GM12872 (cell line): ENCODE data around the gene OR4D11.

Experiments used
- CTCF ChIP-seq: IDR thresholded peaks from 3 replicates; pipeline ENCODE4 v1.5.1; 2011; ENCODE audit warnings: low read depth, mild to moderate bottlenecking, low read length, moderate library complexity; ENCODE audit not compliant: insufficient read depth

Gene OR4D11

GRCh38 chr11:59503276-59503675, at the start of gene OR4D11:
Gene OR4D11, plus strand, starts transcription at chr11:59503576. Its CDS starts 0 bp downstream, at chr11:59503576.
- no peak for TF ChIP-seq CTCF

- TF ChIP-seq CTCF, result no peak
These were observed 46.7 kb upstream of the OR4D11 start, which contains the start of gene OR4D6 for GRCh38 chr11:59456661-59457060. Gene OR4D6, plus strand, starts transcription at chr11:59456961. Its CDS starts 0 bp downstream, at chr11:59456961.

- TF ChIP-seq CTCF, result no peak
These were observed 43.5 kb upstream of the OR4D11 start for GRCh38 chr11:59459916-59460315.

- TF ChIP-seq CTCF, result no peak
These were observed 40.2 kb upstream of the OR4D11 start for GRCh38 chr11:59463190-59463641.

GRCh38 chr11:59473015-59473414, 30.4 kb upstream of the OR4D11 start, which contains the start of gene OR4D10:
Gene OR4D10, plus strand, starts transcription at chr11:59473315. Its CDS starts 4,115 bp downstream, at chr11:59477430.
- TF ChIP-seq CTCF, result no peak

- TF ChIP-seq CTCF, result no peak
These were observed 28.2 kb upstream of the OR4D11 start for GRCh38 chr11:59475176-59475575.

- no peak for TF ChIP-seq CTCF
These were observed 23.5 kb upstream of the OR4D11 start for GRCh38 chr11:59479906-59480305.
